LNCAP (cell line): ENCODE measurements around the gene ZNF385C.

Experiments used
- TF ChIP-seq, protein P1 (sequence below): fragments of 450-650 bp; IDR thresholded peaks from 2 replicates; pipeline ENCODE4 v1.5.1; 2017; ENCODE audit warnings: mild to moderate bottlenecking

Gene ZNF385C

GRCh38 chr17:42113293-42114069 lies 15.2 kb upstream of the ZNF385C start:
- TF ChIP-seq, protein P1, sequence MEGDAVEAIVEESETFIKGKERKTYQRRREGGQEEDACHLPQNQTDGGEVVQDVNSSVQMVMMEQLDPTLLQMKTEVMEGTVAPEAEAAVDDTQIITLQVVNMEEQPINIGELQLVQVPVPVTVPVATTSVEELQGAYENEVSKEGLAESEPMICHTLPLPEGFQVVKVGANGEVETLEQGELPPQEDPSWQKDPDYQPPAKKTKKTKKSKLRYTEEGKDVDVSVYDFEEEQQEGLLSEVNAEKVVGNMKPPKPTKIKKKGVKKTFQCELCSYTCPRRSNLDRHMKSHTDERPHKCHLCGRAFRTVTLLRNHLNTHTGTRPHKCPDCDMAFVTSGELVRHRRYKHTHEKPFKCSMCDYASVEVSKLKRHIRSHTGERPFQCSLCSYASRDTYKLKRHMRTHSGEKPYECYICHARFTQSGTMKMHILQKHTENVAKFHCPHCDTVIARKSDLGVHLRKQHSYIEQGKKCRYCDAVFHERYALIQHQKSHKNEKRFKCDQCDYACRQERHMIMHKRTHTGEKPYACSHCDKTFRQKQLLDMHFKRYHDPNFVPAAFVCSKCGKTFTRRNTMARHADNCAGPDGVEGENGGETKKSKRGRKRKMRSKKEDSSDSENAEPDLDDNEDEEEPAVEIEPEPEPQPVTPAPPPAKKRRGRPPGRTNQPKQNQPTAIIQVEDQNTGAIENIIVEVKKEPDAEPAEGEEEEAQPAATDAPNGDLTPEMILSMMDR: no peak

- TF ChIP-seq, protein P1: no peak
These were observed 14.4 kb upstream of the ZNF385C start, which contains the start of gene DHX58 for GRCh38 chr17:42112552-42113176. Gene DHX58 (minus strand): TSS chr17:42112714. CDS start chr17:42111892, 822 bp downstream.

DNA sequence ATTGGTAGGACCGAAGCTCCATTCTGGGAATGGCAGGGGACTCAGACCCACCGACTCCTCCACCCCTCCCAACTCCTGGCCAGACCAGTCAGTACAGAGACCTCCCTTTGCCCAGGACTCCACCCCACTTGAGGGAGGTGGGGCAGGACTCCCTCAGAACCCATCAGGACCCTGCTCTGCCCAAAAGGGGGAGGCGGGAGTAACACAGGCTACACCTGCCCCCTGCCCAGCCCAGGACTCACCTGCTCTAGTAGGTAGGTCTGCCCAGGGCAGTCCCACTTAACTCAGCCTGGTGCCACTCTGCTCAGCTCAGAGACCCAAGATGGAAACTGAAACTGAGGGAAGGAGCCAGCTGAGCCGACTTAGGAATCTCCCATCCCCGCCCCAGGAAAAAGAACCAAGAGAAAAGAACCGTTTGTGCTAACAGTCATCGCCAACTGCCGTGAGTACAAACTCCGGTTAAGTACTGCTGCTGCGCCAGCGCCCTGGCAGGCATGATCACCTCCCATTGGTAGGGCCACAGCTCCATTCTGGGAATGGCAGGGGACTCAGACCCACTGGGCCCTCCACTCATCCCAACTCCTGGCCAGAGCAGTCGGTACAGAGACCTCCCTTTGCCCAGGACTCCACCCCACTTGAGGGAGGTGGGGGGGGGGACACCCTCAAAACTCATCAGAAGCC lies 13.7 kb upstream of the ZNF385C start:
- TF ChIP-seq, protein P1: no peak

- TF ChIP-seq, protein P1: no peak
These were observed 13.0 kb upstream of the ZNF385C start for GRCh38 chr17:42111265-42111636.

- TF ChIP-seq, protein P1: no peak
These were observed 12.3 kb upstream of the ZNF385C start for GRCh38 chr17:42110301-42111264.

DNA sequence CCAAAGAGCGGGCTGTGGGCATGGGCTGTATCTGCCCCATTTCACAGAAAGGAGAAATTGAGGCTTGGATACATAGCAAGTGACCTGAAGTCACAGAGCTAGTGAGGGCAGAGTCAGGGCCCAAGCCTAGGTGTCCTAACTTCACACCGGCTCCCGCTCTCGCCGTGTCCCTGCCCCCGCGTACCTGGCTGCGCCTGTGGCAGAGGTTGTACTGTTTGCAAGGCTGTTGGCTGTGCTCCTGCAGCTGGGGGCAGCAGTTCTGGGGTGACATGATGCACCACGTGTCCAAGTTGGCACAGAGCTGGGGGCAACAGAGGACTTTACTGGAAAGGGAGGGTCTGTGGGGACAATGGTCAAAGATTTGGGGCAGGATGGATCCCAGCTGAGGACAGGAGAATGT lies 10.8 kb upstream of the ZNF385C start:
- TF ChIP-seq, protein P1: no peak
